Measurements from ENCODE around the gene GAN.

GAN gene

GRCh38 chr16:81431554-81432353 is 117.0 kb downstream of the GAN start:
- no peak for DNase-seq (ENCODE audit: low read depth in 2 of 2)

GRCh38 chr16:81432937-81433557 is 118.3 kb downstream of the GAN start:
- no peak for DNase-seq (ENCODE audit: low read depth in 2 of 2)

GRCh38 chr16:81435103-81435502 is 120.3 kb downstream of the GAN start:
- DNase-seq (ENCODE audit: low read depth in 2 of 2) = no peak

- DNase-seq (ENCODE audit: low read depth in 2 of 2) = no peak
Observed at GRCh38 chr16:81435567-81435966, 120.8 kb downstream of the GAN start.

- no peak for DNase-seq (ENCODE audit: low read depth in 2 of 2)
Observed at GRCh38 chr16:81436386-81436785, 121.6 kb downstream of the GAN start.

GRCh38 chr16:81437865-81438264 is 123.1 kb downstream of the GAN start:
- no peak for DNase-seq (ENCODE audit: low read depth in 2 of 2)

Data from stimulated activated CD8-positive, alpha-beta memory T cell treated with anti-CD3 and anti-CD28 coated beads, Interleukin-7, amount 100 ng/mL, for 4 hours (primary cell).